ENCODE results near the gene TP63.

DNA sequence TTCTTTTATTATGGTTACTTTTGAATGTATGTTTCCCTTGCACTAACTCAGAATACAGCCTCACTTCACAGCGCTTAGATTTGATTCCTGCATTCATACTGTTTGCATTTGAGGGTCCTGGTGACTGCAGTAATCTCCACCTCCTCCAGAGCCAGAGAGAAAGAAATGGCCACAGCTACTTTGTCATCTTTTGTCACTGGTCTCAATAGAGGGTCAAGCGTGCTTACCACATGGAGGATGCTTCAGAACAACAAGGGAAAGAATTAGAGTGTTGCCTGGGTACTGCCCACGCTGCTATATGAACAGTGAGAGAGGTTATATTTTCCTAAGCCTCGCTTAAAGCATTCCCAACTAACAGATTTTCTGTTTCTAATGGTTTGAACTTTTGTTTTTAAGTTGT lies 190.1 kb downstream of the TP63 start:
- TF ChIP-seq POLR2A (IDR thresholded peaks at IDR 0.05) (no peak), POLR2AphosphoS5 (IDR thresholded peaks at IDR 0.05) (no peak), EP300 (IDR thresholded peaks at IDR 0.05) (no peak)
- TF ChIP-seq, protein P1, sequence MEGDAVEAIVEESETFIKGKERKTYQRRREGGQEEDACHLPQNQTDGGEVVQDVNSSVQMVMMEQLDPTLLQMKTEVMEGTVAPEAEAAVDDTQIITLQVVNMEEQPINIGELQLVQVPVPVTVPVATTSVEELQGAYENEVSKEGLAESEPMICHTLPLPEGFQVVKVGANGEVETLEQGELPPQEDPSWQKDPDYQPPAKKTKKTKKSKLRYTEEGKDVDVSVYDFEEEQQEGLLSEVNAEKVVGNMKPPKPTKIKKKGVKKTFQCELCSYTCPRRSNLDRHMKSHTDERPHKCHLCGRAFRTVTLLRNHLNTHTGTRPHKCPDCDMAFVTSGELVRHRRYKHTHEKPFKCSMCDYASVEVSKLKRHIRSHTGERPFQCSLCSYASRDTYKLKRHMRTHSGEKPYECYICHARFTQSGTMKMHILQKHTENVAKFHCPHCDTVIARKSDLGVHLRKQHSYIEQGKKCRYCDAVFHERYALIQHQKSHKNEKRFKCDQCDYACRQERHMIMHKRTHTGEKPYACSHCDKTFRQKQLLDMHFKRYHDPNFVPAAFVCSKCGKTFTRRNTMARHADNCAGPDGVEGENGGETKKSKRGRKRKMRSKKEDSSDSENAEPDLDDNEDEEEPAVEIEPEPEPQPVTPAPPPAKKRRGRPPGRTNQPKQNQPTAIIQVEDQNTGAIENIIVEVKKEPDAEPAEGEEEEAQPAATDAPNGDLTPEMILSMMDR (IDR thresholded peaks at IDR 0.05): no peak

All from sigmoid colon (tissue), 4 donors.